NCI-H748 treated with DMSO at 0.1 percent for 48 hours (cell line): ENCODE measurements around the gene NAALADL1.
"Not testable (repeated sequence)": the region's sequence is repeated elsewhere in the genome, so short reads cannot be mapped to it uniquely, and the experiment has no call there.

Experiments used
- DNase-seq: peaks from one replicate; lab custom pipeline; 2025; lab: John Stamatoyannopoulos, UW

The NAALADL1 gene

DNA sequence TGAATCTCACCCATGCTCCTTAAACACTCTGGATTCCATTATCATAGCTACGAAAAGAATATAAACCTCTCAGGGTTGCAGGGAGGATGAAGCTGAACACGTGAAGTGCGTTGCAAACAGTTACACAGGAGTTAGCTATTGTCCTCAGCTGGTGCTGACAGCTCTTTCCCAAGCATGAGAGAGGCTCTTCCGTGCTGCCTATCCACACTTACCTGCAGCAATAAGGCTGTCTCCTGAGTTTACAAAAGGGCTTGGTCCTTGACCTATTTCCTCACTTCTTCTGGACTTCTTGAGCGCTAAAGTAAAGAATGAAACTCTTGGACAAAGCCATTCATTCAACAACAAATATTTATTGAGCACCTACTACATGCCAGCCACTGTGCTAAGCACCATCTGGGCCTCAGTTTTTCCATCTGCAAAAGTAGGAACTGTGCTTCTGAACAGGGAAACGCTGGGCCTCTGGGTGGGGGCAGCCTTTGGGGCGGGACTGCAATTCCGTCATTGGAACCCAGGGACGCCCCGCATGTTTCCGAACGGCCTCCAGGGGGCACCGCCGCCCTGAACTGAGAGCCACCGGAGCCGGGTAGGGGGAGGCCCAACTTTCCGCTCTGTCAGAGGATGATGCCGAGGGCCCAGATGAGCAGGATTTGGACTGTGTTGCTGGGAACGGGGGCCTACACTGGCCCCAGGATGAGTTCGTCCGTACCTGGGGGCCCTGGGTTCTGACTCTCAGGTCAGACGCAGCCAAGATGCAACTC is 45.0 kb downstream of the NAALADL1 start:
- peak; percentile 64 for DNase-seq

- DNase-seq: no peak
Measured at GRCh38 chr11:65008873-65009272, 49.5 kb downstream of the NAALADL1 start.

DNA sequence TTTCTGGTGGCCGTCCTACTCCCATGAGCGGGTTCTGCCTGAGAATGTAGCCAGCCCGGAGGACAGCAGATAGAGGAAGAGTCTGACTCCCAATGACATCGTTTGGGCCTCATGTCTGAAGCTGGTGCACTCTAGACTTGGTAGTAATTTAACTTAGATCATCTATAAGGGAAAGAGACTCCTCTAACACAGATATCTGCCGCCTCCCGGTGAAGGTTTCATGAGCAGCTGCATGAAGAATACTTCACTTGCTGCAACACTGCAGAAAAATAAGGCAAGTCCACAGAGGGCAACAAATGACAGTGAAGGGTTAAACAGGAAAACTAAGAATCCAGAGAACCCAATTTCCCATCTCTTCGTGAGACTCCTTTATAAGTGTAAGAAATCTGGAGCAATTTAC is 50.3 kb downstream of the NAALADL1 start:
- DNase-seq: no peak

- not testable (repeated sequence) for DNase-seq
Measured at GRCh38 chr11:65003968-65004367, 54.4 kb downstream of the NAALADL1 start.

GRCh38 chr11:65003282-65003681 is 55.1 kb downstream of the NAALADL1 start:
- DNase-seq: no peak

DNA sequence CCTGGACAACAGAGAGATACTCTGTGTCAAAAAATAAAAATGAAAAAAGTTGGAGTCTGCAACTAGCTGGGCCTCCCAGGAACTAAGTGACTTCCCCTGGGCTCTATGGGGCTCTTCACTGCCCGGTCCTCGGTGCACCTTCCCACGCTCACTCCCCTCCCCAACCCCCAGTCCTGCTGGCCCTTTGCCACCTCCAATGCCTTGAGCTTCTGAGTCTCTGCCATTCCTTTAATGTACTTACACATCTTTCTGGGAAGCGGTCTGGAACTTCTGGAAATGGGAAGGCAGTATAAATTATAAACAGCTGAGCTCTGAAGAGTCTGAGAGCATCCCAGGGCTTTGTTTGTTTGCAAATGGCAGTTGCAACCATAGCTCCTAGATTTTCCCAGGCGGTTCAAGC is 55.6 kb downstream of the NAALADL1 start:
- DNase-seq: no peak

- no peak for DNase-seq
Measured at GRCh38 chr11:64999478-64999877, 58.9 kb downstream of the NAALADL1 start.

- DNase-seq: no peak
Measured at GRCh38 chr11:64998690-64999431, 59.5 kb downstream of the NAALADL1 start.

- no peak for DNase-seq
Measured at GRCh38 chr11:64998141-64998540, 60.2 kb downstream of the NAALADL1 start.

DNA sequence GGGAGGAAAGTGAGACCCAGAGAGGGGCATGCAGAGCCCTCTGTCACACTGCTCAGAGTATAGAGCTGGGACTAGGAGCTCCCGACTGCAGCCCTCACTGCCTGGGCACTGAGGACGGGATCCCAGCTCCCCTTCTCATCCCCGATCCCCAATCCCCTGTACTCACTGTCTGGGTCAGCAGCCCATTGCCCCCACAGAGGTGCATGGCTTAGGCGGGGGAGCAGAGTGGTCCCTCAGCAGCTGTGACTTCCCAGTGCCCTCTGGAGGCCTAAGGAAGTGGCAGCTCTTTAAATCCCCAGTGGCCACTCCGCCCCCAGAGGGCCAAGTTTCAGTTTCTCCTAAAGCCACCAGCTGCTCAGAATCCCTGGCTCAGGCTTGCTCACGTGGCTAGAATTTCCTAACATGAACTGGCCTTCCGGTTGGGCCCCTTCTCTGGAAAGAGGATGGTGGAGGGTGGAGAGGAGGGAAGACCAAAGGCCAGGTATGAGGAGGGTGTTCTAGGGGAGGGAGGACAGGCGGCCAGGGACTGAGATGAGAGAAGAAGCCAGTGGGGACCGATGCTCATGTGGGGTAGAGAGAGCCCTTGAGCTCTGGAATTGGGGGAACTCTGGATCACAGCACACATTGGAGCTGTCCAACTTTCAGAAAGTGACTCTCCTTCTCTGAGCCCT is 61.5 kb downstream of the NAALADL1 start, which contains the start of gene BATF2:
Gene BATF2, minus strand, starts transcription at position 262 of the 671 bp plus-strand sequence. Its CDS starts 57 bp downstream, at position 205.
- no peak for DNase-seq

DNA sequence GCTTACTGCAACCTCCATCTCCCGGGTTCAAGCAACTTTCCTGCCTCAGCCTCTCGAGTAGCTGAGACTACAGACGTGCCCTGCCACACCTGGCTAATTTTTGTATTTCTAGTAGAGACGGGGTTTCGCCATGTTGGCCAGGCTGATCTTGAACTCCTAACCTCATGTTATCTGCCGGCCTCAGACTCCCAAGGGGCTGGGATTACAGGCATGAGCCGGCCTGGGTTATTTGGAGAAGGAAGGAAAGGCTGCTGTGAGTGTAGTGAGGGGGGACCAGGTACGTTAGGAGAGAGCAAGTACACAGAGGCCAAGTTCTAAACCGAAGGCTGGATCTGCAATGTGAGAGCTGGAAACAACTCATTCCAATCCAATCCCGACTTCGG is 62.0 kb downstream of the NAALADL1 start:
- DNase-seq: no peak
